Keratinocyte (primary cell): ENCODE results near the gene CCDC85B. TPM values are rescaled to one million over a fixed set of nuclear protein-coding genes. Genes with fewer than 3 reads are reported as not detected.

ENCODE experiments used
- DNase-seq: peaks from one replicate; pipeline ENCODE4 v3.0.0-alpha.2; 2011; ENCODE audit warnings: low read depth, missing footprints, low spot score
- FAIRE-seq: peaks from 2 replicates; lab custom pipeline; 2011; peaks lifted over from hg19 to GRCh38; lab: Jason Lieb, UNC
- H2AFZ ChIP-seq: 2 replicates; pipeline ENCODE4 v1.6.0; 2012; ENCODE audit warnings: low read length, control low read depth, inconsistent platforms; ENCODE audit not compliant: control insufficient read depth
- H3K27ac ChIP-seq: 2 replicates; pipeline ENCODE4 v1.5.1; 2011; ENCODE audit warnings: low read length; ENCODE audit not compliant: control insufficient read depth, insufficient read depth
- H3K27me3 ChIP-seq: 3 replicates; pipeline ENCODE4 v1.6.0; 2011; ENCODE audit warnings: low read length; ENCODE audit not compliant: control insufficient read depth, insufficient read depth; ENCODE audit errors: extremely low read depth
- H3K36me3 ChIP-seq, 2 experiments: 2 replicates in 1 of 2; 3 replicates in 1 of 2; pipeline ENCODE4 v1.5.1; 2011; ENCODE audit warnings: low read length in 2 of 2, mild to moderate bottlenecking in 1 of 2; ENCODE audit not compliant: control insufficient read depth in 2 of 2, insufficient read depth in 2 of 2; ENCODE audit errors: extremely low read depth in 1 of 2
- H3K4me1 ChIP-seq: 3 replicates; pipeline ENCODE4 v1.5.1; 2011; ENCODE audit warnings: low read length; ENCODE audit not compliant: control insufficient read depth, insufficient read depth; ENCODE audit errors: extremely low read depth
- H3K4me2 ChIP-seq: 3 replicates; pipeline ENCODE4 v1.6.0; 2011; ENCODE audit warnings: low read depth, low read length; ENCODE audit not compliant: control insufficient read depth, insufficient read depth; ENCODE audit errors: extremely low read depth
- H3K4me3 ChIP-seq, 3 experiments: fragments of 200-600 bp in 1 of 3; sonication (generic) in 1 of 3; 2 replicates in 2 of 3; 3 replicates in 1 of 3; pipeline ENCODE4 v1.5.1; 2011 to 2016; ENCODE audit warnings: low read length in 3 of 3, mild to moderate bottlenecking in 3 of 3, control low read depth in 2 of 3, inconsistent platforms in 1 of 3, low read depth in 1 of 3, mixed read lengths in 1 of 3, mixed run types in 1 of 3, moderate library complexity in 1 of 3; ENCODE audit not compliant: control insufficient read depth in 2 of 3, insufficient read depth in 2 of 3; ENCODE audit errors: extremely low read depth in 1 of 3
- H3K79me2 ChIP-seq: 2 replicates; pipeline ENCODE4 v1.6.0; 2012; ENCODE audit warnings: low read length; ENCODE audit not compliant: control insufficient read depth, insufficient read depth
- H3K9ac ChIP-seq: 3 replicates; pipeline ENCODE4 v1.6.0; 2011; ENCODE audit warnings: low read length; ENCODE audit not compliant: control insufficient read depth, insufficient read depth; ENCODE audit errors: extremely low read depth
- H3K9me1 ChIP-seq: 3 replicates; pipeline ENCODE4 v1.6.0; 2011; ENCODE audit warnings: low read length; ENCODE audit not compliant: control insufficient read depth, insufficient read depth; ENCODE audit errors: extremely low read depth
- H3K9me3 ChIP-seq: 2 replicates; pipeline ENCODE4 v1.5.1; 2012; ENCODE audit warnings: low read depth, low read length; ENCODE audit not compliant: control insufficient read depth
- H4K20me1 ChIP-seq: 3 replicates; pipeline ENCODE4 v1.6.0; 2011; ENCODE audit warnings: low read length; ENCODE audit not compliant: control insufficient read depth, insufficient read depth; ENCODE audit errors: extremely low read depth
- EZH2 ChIP-seq: IDR thresholded peaks from one replicate; pipeline ENCODE4 v1.6.1; 2012; ENCODE audit warnings: inconsistent platforms, mild to moderate bottlenecking, low read length, moderate library complexity
- dilution Hi-C: fragments of 300-500 bp; cut with MboI; formaldehyde crosslinking; loops from one replicate; pipeline ENCODE4 v1.7.0; 2020; ENCODE audit warnings: low sequenced_read_pairs; ENCODE audit not compliant: extremely low pct_ligation_motif_present
- polyA plus RNA-seq, 5 experiments: library from polyadenylated mRNA; depleted of rRNA in 3 of 5; stranded (reverse) in 3 of 5; stranded (forward) in 1 of 5; unstranded in 1 of 5; fragments of >200 nt; gene quantifications; 1 replicate in 1 of 5; 2 replicates in 3 of 5; 3 replicates in 1 of 5; pipeline versions ENCODE4 v1.2.1 to v1.2.3, GENCODE V29; 2011 to 2012; ENCODE audit warnings: missing spikeins in 2 of 5, low read depth in 1 of 5, low replicate concordance in 1 of 5
- TF ChIP-seq, protein P1 (sequence below), 3 experiments: IDR thresholded peaks in 1 of 3; conservative IDR thresholded peaks in 1 of 3; optimal IDR thresholded peaks in 1 of 3; 2 replicates in 2 of 3; 3 replicates in 1 of 3; pipeline versions ENCODE3 to v1.5.1; 2011; ENCODE audit warnings: low read length in 3 of 3, mild to moderate bottlenecking in 3 of 3, moderate library complexity in 2 of 3, control low read depth in 1 of 3, inconsistent platforms in 1 of 3; ENCODE audit not compliant: insufficient read depth in 2 of 3; ENCODE audit errors: extremely low read depth in 1 of 3

The CCDC85B gene
- polyA plus RNA-seq, 1 donor (not counting 4 experiments of a cell fraction or from before 2014, with no cell fraction given), result 4.1 TPM

DNA sequence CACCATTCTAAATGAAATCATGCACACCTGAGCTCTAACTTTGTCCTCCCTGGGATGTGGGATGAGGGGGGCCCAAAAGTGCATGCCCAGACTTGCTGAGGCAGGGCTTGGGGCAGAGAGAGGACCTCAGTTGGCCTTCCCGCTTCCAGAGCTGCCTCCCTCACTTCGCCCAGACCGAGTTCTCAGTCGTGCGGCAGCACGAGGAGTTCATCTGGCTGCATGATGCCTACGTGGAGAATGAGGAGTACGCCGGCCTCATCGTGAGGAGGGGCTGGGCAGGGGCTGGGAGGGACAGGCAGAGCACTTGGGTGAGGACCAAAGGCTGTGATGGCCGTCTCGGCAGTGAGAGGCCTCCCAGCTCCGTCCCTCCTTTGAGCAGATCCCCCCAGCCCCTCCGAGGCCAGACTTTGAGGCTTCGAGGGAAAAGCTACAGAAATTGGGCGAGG is 40.7 kb upstream of the CCDC85B start:
- H3K4me3 ChIP-seq, result no peak overlapping the region
- peaks cover 20 to 26% of the 10 kb centered on the region in 2 experiments for H3K36me3 ChIP-seq
- H3K27me3 ChIP-seq, result no peaks in the 10 kb centered on the region
- H4K20me1 ChIP-seq, result peaks cover 24% of the 10 kb centered on the region
- TF ChIP-seq, protein P1, sequence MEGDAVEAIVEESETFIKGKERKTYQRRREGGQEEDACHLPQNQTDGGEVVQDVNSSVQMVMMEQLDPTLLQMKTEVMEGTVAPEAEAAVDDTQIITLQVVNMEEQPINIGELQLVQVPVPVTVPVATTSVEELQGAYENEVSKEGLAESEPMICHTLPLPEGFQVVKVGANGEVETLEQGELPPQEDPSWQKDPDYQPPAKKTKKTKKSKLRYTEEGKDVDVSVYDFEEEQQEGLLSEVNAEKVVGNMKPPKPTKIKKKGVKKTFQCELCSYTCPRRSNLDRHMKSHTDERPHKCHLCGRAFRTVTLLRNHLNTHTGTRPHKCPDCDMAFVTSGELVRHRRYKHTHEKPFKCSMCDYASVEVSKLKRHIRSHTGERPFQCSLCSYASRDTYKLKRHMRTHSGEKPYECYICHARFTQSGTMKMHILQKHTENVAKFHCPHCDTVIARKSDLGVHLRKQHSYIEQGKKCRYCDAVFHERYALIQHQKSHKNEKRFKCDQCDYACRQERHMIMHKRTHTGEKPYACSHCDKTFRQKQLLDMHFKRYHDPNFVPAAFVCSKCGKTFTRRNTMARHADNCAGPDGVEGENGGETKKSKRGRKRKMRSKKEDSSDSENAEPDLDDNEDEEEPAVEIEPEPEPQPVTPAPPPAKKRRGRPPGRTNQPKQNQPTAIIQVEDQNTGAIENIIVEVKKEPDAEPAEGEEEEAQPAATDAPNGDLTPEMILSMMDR (optimal IDR thresholded peaks at IDR 0.05 in 1 of 3, IDR thresholded peaks at IDR 0.05 in 1 of 3, conservative IDR thresholded peaks at IDR 0.05 in 1 of 3; ENCODE audit: extremely low read depth in 1 of 3, insufficient read depth in 2 of 3, low read length in 3 of 3), result no peak
- TF ChIP-seq EZH2, result no peak
- no peak overlapping the region for H3K4me2 ChIP-seq
- no peak for DNase-seq
- H3K9me1 ChIP-seq, result no peaks in the 10 kb centered on the region
- dilution Hi-C loops, result no loop called here
- no peak overlapping the region for H2AFZ ChIP-seq
- H3K79me2 ChIP-seq, result peaks cover 12% of the 10 kb centered on the region
- FAIRE-seq, result no peak
- H3K9ac ChIP-seq, result no peak overlapping the region
- no peak overlapping the region for H3K27ac ChIP-seq
- no peaks in the 10 kb centered on the region for H3K9me3 ChIP-seq
- no peaks in the 10 kb centered on the region for H3K4me1 ChIP-seq

DNA sequence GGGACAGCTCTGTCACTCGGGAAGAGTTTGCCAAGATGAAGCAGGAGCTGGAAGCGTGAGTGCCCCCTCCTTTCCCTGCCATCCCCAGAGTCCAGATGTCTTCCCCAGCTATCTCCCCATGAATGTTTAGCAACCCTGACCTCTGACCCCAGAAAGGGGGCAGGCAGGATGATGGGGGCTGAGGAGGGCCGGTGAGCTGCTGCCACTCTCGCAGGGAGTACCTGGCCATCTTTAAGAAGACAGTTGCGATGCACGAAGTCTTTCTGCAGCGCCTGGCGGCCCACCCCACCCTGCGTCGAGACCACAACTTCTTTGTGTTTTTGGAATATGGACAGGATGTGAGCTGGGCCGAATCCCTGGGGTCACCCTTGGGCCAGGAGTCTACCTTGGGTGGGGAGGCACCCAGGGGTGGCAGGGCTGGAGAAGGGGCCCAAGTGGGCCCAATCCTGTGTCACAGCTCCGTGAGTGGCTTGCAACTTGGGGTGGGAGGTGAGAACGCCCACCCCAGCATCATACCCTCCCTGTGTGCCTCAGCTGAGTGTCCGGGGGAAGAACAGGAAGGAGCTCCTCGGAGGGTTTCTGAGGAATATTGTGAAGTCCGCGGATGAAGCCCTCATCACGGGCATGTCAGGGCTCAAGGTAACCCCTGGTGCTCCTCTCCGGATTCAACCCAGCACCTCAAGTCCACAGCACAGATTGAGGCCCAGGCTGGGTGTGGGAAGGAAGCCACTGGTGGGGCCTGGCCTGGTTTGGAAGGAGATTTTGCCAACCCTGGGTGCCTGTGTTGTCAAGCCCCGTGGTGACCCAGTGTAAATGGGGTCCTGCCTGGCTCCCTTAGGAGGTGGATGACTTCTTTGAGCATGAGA is 40.0 kb upstream of the CCDC85B start:
- Histone ChIP-seq H3K4me2 (no peak overlapping the region), H3K36me3 (peaks cover 25 to 31% of the 10 kb centered on the region in 2 experiments), H2AFZ (no peak overlapping the region), H3K27ac (no peak overlapping the region), H3K79me2 (peaks cover 18% of the 10 kb centered on the region), H3K27me3 (no peaks in the 10 kb centered on the region), H3K9ac (no peak overlapping the region), H3K9me1 (no peaks in the 10 kb centered on the region), H3K9me3 (no peaks in the 10 kb centered on the region), H3K4me3 (no peak overlapping the region), H3K4me1 (peaks cover 2% of the 10 kb centered on the region), H4K20me1 (peaks cover 31% of the 10 kb centered on the region)
- TF ChIP-seq, protein P1 (optimal IDR thresholded peaks at IDR 0.05 in 1 of 3, IDR thresholded peaks at IDR 0.05 in 1 of 3, conservative IDR thresholded peaks at IDR 0.05 in 1 of 3; ENCODE audit: extremely low read depth in 1 of 3, insufficient read depth in 2 of 3, low read length in 3 of 3), result no peak
- no peak for TF ChIP-seq EZH2
- DNase-seq (no peak), FAIRE-seq (no peak)
- dilution Hi-C loops, result no loop called here
